Neural cell (in vitro differentiated cells): ENCODE measurements around the gene TAPBPL. TPM values are rescaled to one million over a fixed set of nuclear protein-coding genes. Genes with fewer than 3 reads are reported as not detected.

Source experiments
- H2AFZ ChIP-seq: fragments of 200-600, 300-800 bp; sonication (generic), shearing (Covaris generic); 2 replicates; pipeline ENCODE4 v1.6.0; 2014; ENCODE audit warnings: low read depth, mild to moderate bottlenecking, antibody characterized with exemption, low read length, moderate library complexity
- H3F3A ChIP-seq: fragments of 200-600 bp; shearing (Covaris generic); 2 replicates; pipeline ENCODE4 v1.6.1; 2016; ENCODE audit warnings: mild to moderate bottlenecking, moderate library complexity, mixed read lengths, antibody characterized with exemption, low read length; ENCODE audit not compliant: insufficient read depth, poor library complexity, severe bottlenecking
- H3K27ac ChIP-seq: fragments of 200-600, 300-800 bp; sonication (generic), shearing (Covaris generic); 2 replicates; pipeline ENCODE4 v1.5.1; 2014; ENCODE audit warnings: mild to moderate bottlenecking, low read length, moderate library complexity
- H3K27me3 ChIP-seq: fragments of 300-800, 200-600 bp; sonication (generic), shearing (Covaris generic); 2 replicates; pipeline ENCODE4 v1.6.0; 2014; ENCODE audit warnings: mild to moderate bottlenecking, low read depth, low read length, moderate library complexity; ENCODE audit not compliant: insufficient read depth
- H3K36me3 ChIP-seq: fragments of 300-800, 200-600 bp; sonication (generic), shearing (Covaris generic); 2 replicates; pipeline ENCODE4 v1.5.1; 2014; ENCODE audit warnings: mild to moderate bottlenecking, antibody characterized with exemption, low read length, moderate library complexity; ENCODE audit not compliant: insufficient read depth
- H3K4me2 ChIP-seq: fragments of 300-800, 200-600 bp; sonication (generic), shearing (Covaris generic); 2 replicates; pipeline ENCODE4 v1.6.0; 2014; ENCODE audit warnings: mild to moderate bottlenecking, low read length
- H3K4me3 ChIP-seq: fragments of 300-800, 200-600 bp; sonication (generic), shearing (Covaris generic); 2 replicates; pipeline ENCODE4 v1.5.1; 2014; ENCODE audit warnings: mild to moderate bottlenecking, low read length, moderate library complexity
- H3K79me2 ChIP-seq: fragments of 200-600 bp; shearing (Covaris generic); replicated peaks from 2 replicates; pipeline ENCODE4 v1.6.0; 2014; ENCODE audit warnings: mild to moderate bottlenecking, low read length, moderate library complexity; ENCODE audit not compliant: insufficient read depth
- H3K9ac ChIP-seq: fragments of 300-800, 200-600 bp; sonication (generic), shearing (Covaris generic); 2 replicates; pipeline ENCODE4 v1.6.1; 2016; ENCODE audit warnings: mild to moderate bottlenecking, low read length, mixed read lengths
- H3K9me2 ChIP-seq: fragments of 200-600 bp; shearing (Covaris generic); 2 replicates; pipeline ENCODE4 v1.6.1; 2016; ENCODE audit warnings: mild to moderate bottlenecking, low read length, mixed read lengths; ENCODE audit not compliant: insufficient read depth
- H3K9me3 ChIP-seq: fragments of 200-600, 300-800 bp; sonication (generic), shearing (Covaris generic); 2 replicates; pipeline ENCODE4 v1.6.1; 2016; ENCODE audit warnings: mild to moderate bottlenecking, mixed run types, low read length, moderate library complexity, mixed read lengths
- H4K20me1 ChIP-seq: fragments of 200-600 bp; shearing (Covaris generic); 2 replicates; pipeline ENCODE4 v1.6.1; 2016; ENCODE audit warnings: mild to moderate bottlenecking, mixed run types; ENCODE audit not compliant: insufficient read depth
- CTCF ChIP-seq: fragments of 450-650 bp; IDR thresholded peaks from 2 replicates; pipeline ENCODE4 v1.5.1; 2014; ENCODE audit warnings: antibody characterized with exemption, mild to moderate bottlenecking, moderate library complexity; ENCODE audit not compliant: poor library complexity, severe bottlenecking
- EP300 ChIP-seq: fragments of 450-650 bp; conservative IDR thresholded peaks from 2 replicates; pipeline ENCODE4 v1.6.1; 2014; ENCODE audit warnings: antibody characterized with exemption, mild to moderate bottlenecking, moderate library complexity; ENCODE audit not compliant: poor library complexity, severe bottlenecking
- EZH2 ChIP-seq: fragments of 200-600, 300-800 bp; shearing (Covaris generic), sonication (generic); IDR thresholded peaks from 2 replicates; pipeline ENCODE4 v1.6.1; 2014; ENCODE audit warnings: antibody characterized with exemption, low read length, borderline replicate concordance, mild to moderate bottlenecking; ENCODE audit not compliant: insufficient read depth, poor library complexity, severe bottlenecking
- MXI1 ChIP-seq: fragments of 450-650 bp; conservative IDR thresholded peaks from 2 replicates; pipeline ENCODE4 v1.6.1; 2014; ENCODE audit warnings: antibody characterized with exemption, mild to moderate bottlenecking; ENCODE audit not compliant: poor library complexity, severe bottlenecking
- POLR2AphosphoS5 ChIP-seq: IDR thresholded peaks from 2 replicates; pipeline ENCODE4 v1.6.1; 2012
- RAD21 ChIP-seq: fragments of 450-650 bp; conservative IDR thresholded peaks from 2 replicates; pipeline ENCODE4 v1.6.1; 2014; ENCODE audit warnings: antibody characterized with exemption, mild to moderate bottlenecking, moderate library complexity
- REST ChIP-seq: IDR thresholded peaks from 2 replicates; pipeline ENCODE4 v1.6.1; 2012; ENCODE audit warnings: borderline replicate concordance
- SMC3 ChIP-seq: fragments of 450-650 bp; conservative IDR thresholded peaks from 2 replicates; pipeline ENCODE4 v1.6.1; 2014; ENCODE audit warnings: antibody characterized with exemption, mild to moderate bottlenecking, moderate library complexity; ENCODE audit not compliant: poor library complexity
- TAF1 ChIP-seq: IDR thresholded peaks from 2 replicates; pipeline ENCODE4 v1.6.1; 2012; ENCODE audit warnings: low read depth
- polyA plus RNA-seq: library from polyadenylated mRNA; depleted of rRNA; stranded (reverse); fragments of >200 nt; gene quantifications from 2 replicates; pipeline ENCODE4 v1.2.3, GENCODE V29; 2014

TAPBPL gene
- polyA plus RNA-seq, 1 donor from 2014 or later, result not detected

DNA sequence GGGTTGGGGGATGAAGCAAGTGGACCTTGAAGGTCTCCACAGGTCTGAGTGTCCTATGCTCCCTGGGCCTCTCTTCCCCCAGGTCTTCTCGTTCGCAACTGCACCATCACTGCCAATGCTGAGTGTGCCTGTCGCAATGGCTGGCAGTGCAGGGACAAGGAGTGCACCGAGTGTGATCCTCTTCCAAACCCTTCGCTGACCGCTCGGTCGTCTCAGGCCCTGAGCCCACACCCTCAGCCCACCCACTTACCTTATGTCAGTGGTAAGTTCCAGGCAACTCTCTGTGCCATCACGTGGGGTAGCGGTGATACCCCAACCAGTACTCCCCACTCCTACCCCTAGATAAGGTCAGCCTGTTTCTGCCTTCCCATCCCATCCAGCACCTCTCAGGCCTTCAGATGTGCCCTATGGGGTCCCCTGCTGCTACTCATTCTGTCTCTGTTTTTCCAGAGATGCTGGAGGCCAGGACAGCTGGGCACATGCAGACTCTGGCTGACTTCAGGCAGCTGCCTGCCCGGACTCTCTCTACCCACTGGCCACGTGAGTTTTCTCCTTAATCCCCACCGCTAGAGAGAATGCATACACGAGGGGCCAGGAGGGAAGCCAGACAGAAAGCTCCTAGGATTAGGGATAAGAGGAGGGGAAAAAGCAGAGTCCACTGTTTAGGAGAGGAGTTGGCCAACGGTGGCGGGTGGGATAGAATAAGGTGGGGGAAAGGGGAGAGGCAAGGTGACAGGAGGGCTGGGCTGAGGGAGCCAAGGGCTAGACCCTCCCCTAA lies 1.6 kb upstream of the TAPBPL start:
- H3K79me2 ChIP-seq, result no peaks in the 10 kb centered on the region
- no peaks in the 10 kb centered on the region for H3K36me3 ChIP-seq
- H3K27ac ChIP-seq, result no peak overlapping the region
- peak overlapping the region; percentile 83 for H2AFZ ChIP-seq
- H3K27me3 ChIP-seq, result no peaks in the 10 kb centered on the region
- H3K4me3 ChIP-seq, result peak overlapping the region; percentile 55
- no peaks in the 10 kb centered on the region for H3F3A ChIP-seq
- TF ChIP-seq CTCF (no peak), MXI1 (no peak), REST (no peak), TAF1 (no peak), POLR2AphosphoS5 (no peak)
- no peaks in the 10 kb centered on the region for H4K20me1 ChIP-seq
- H3K9me3 ChIP-seq, result no peaks in the 10 kb centered on the region
- H3K4me2 ChIP-seq, result no peak overlapping the region
- H3K9me2 ChIP-seq, result no peaks in the 10 kb centered on the region
- H3K9ac ChIP-seq, result peak overlapping the region; percentile 70

DNA sequence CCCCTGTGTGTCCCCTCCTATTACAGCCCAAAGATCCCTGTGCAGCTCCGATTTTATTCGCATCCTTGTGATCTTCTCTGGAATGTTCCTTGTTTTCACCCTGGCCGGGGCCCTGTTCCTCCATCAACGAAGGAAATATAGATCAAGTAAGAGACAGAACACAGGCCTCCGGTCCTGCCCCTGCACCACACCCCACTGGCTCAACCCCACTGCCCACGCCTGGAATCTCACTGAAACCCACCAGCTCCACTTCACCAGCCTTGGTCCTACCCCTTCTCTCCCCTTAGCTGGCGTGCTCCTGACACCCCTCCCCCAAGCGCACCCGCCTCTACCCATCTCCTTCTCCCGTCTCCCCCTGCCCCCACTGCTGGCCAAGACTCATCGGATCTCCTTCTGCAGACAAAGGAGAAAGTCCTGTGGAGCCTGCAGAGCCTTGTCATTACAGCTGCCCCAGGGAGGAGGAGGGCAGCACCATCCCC lies 934 bp upstream of the TAPBPL start:
- Histone ChIP-seq H3K27me3 (no peaks in the 10 kb centered on the region), H3K9ac (peak overlapping the region; percentile 70), H2AFZ (peak overlapping the region; percentile 83), H3K27ac (peak overlapping the region; percentile 58), H3K36me3 (no peaks in the 10 kb centered on the region), H3K9me3 (no peaks in the 10 kb centered on the region), H4K20me1 (no peaks in the 10 kb centered on the region), H3K4me3 (peak overlapping the region; percentile 55), H3K79me2 (no peaks in the 10 kb centered on the region), H3F3A (no peaks in the 10 kb centered on the region), H3K4me2 (peak overlapping the region; percentile 34), H3K9me2 (no peaks in the 10 kb centered on the region)
- TF ChIP-seq REST (no peak), POLR2AphosphoS5 (no peak), MXI1 (no peak), SMC3 (no peak), TAF1 (no peak), CTCF (no peak), EZH2 (no peak), RAD21 (no peak), EP300 (no peak)
